Fibroblast of skin of left biceps (primary cell): Measurements from ENCODE around the gene CDH4.

Experiments
- DNase-seq, 2 experiments: peaks; one replicate each; pipeline ENCODE4 v3.0.0-alpha.2; 2013; ENCODE audit warnings: low read depth in 2 of 2

CDH4 gene

GRCh38 chr20:61926253-61926613 is 674.2 kb downstream of the CDH4 start:
- DNase-seq: no peak

GRCh38 chr20:61926796-61927192 is 674.7 kb downstream of the CDH4 start:
- DNase-seq: no peak

- no peak for DNase-seq
Observed at GRCh38 chr20:61927193-61927825, 675.2 kb downstream of the CDH4 start.

- no peak for DNase-seq
Observed at GRCh38 chr20:61927826-61928541, 675.9 kb downstream of the CDH4 start.

GRCh38 chr20:61929561-61929960 is 677.5 kb downstream of the CDH4 start:
- DNase-seq: no peak

GRCh38 chr20:61929971-61930666 is 678.1 kb downstream of the CDH4 start:
- no peak for DNase-seq

- no peak for DNase-seq
Observed at GRCh38 chr20:61930776-61931475, 678.9 kb downstream of the CDH4 start.

GRCh38 chr20:61931476-61932198 is 679.6 kb downstream of the CDH4 start:
- DNase-seq: no peak

GRCh38 chr20:61932199-61932592 is 680.1 kb downstream of the CDH4 start:
- DNase-seq: no peak

GRCh38 chr20:61932711-61933480 is 680.8 kb downstream of the CDH4 start:
- no peak for DNase-seq

GRCh38 chr20:61933481-61933950 is 681.5 kb downstream of the CDH4 start:
- no peak for DNase-seq

- no peak for DNase-seq
Observed at GRCh38 chr20:61933951-61934715, 682.1 kb downstream of the CDH4 start.

- DNase-seq: no peak
Observed at GRCh38 chr20:61934716-61935530, 682.9 kb downstream of the CDH4 start.

GRCh38 chr20:61935926-61936700 is 684.1 kb downstream of the CDH4 start:
- DNase-seq: no peak

GRCh38 chr20:61936701-61937131 is 684.7 kb downstream of the CDH4 start:
- no peak for DNase-seq

- no peak for DNase-seq
Observed at GRCh38 chr20:61937146-61937962, 685.3 kb downstream of the CDH4 start.
